Measurements from ENCODE around the gene BAIAP3.

BAIAP3 gene

DNA sequence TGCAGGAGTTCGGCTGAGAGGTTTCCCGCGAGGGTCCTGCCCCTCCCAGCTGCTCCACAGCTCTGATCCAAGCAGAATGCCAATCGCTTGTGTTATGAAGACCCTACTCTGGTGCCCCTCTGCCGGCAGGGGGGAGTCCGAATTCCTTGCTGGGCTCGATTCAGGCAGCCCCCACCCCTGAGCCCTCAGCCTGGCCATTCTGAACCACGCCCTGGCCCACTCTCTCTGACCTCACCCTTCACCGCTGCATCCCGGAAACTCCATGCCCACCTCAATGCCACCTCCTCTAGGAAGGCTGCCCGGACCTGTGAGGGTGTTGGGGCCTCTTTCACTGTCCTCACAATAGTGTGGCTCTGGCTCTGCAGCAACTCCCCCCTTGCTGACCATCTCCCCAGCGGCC is 31.9 kb upstream of the BAIAP3 start:
- Histone ChIP-seq H3K4me1 (ENCODE audit: control insufficient read depth, low read depth, low read length) (no peaks in the 10 kb centered on the region), H3K18ac (ENCODE audit: low read length) (no peak overlapping the region), H3K27ac (ENCODE audit: low read depth, low read length) (no peak overlapping the region), H3K79me2 (ENCODE audit: control insufficient read depth, insufficient read depth, low read length) (no peaks in the 10 kb centered on the region), H3K4ac (ENCODE audit: low read depth, low read length) (no peak overlapping the region), H3K4me2 (ENCODE audit: low read length) (no peak overlapping the region), H3K56ac (ENCODE audit: low read length) (no peak overlapping the region), H3K4me3 (ENCODE audit: low read length) (no peak overlapping the region), H4K8ac (ENCODE audit: low read depth, low read length) (no peak overlapping the region), H3K36me3 (ENCODE audit: control insufficient read depth, insufficient read depth, low read length) (no peaks in the 10 kb centered on the region), H3K9ac (ENCODE audit: low read length) (no peak overlapping the region), H4K5ac (ENCODE audit: low read length) (no peak overlapping the region), H3K23ac (ENCODE audit: low read length) (no peak overlapping the region), H3K27me3 (ENCODE audit: insufficient read depth, low read length, poor library complexity) (no peaks in the 10 kb centered on the region), H2BK15ac (replicated peaks; ENCODE audit: low read depth) (no peak overlapping the region), H2AK5ac (ENCODE audit: low read length) (no peak overlapping the region), H2BK5ac (ENCODE audit: low read length) (no peak overlapping the region), H3K79me1 (ENCODE audit: low read length) (no peaks in the 10 kb centered on the region), H2BK120ac (ENCODE audit: low read depth, low read length) (no peak overlapping the region)
- no CpG with 5 or more reads among the region's 12 CpGs for WGBS (ENCODE audit: extremely low coverage, insufficient coverage, low lambda C conversion rate)
- no peak for DNase-seq

- H3K9ac ChIP-seq (ENCODE audit: low read length): no peak overlapping the region
- H3K23ac ChIP-seq (ENCODE audit: low read length): no peak overlapping the region
- no peak overlapping the region for H3K4me3 ChIP-seq (ENCODE audit: low read length)
- H3K4me1 ChIP-seq (ENCODE audit: control insufficient read depth, low read depth, low read length): no peaks in the 10 kb centered on the region
- no peak overlapping the region for H4K8ac ChIP-seq (ENCODE audit: low read depth, low read length)
- no peak overlapping the region for H3K4ac ChIP-seq (ENCODE audit: low read depth, low read length)
- WGBS (ENCODE audit: extremely low coverage, insufficient coverage, low lambda C conversion rate): no CpG with 5 or more reads among the region's 12 CpGs
- H2BK15ac ChIP-seq (replicated peaks; ENCODE audit: low read depth): no peak overlapping the region
- H2BK120ac ChIP-seq (ENCODE audit: low read depth, low read length): no peak overlapping the region
- no peak overlapping the region for H3K27ac ChIP-seq (ENCODE audit: low read depth, low read length)
- H2BK5ac ChIP-seq (ENCODE audit: low read length): no peak overlapping the region
- H3K27me3 ChIP-seq (ENCODE audit: insufficient read depth, low read length, poor library complexity): no peaks in the 10 kb centered on the region
- no peak overlapping the region for H3K56ac ChIP-seq (ENCODE audit: low read length)
- no peak overlapping the region for H4K5ac ChIP-seq (ENCODE audit: low read length)
- DNase-seq: no peak
- H3K36me3 ChIP-seq (ENCODE audit: control insufficient read depth, insufficient read depth, low read length): no peaks in the 10 kb centered on the region
- H3K18ac ChIP-seq (ENCODE audit: low read length): no peak overlapping the region
- H3K79me2 ChIP-seq (ENCODE audit: control insufficient read depth, insufficient read depth, low read length): peaks cover 11% of the 10 kb centered on the region
- no peak overlapping the region for H2AK5ac ChIP-seq (ENCODE audit: low read length)
- H3K79me1 ChIP-seq (ENCODE audit: low read length): no peaks in the 10 kb centered on the region
- no peak overlapping the region for H3K4me2 ChIP-seq (ENCODE audit: low read length)
Measured at GRCh38 chr16:1305823-1306222, 27.6 kb upstream of the BAIAP3 start.

GRCh38 chr16:1306334-1306733 is 27.1 kb upstream of the BAIAP3 start:
- no CpG with 5 or more reads among the region's 4 CpGs for WGBS (ENCODE audit: extremely low coverage, insufficient coverage, low lambda C conversion rate)
- Histone ChIP-seq H2BK5ac (ENCODE audit: low read length) (no peak overlapping the region), H3K4me3 (ENCODE audit: low read length) (no peak overlapping the region), H3K79me1 (ENCODE audit: low read length) (no peaks in the 10 kb centered on the region), H2BK120ac (ENCODE audit: low read depth, low read length) (no peak overlapping the region), H3K9ac (ENCODE audit: low read length) (no peak overlapping the region), H2BK15ac (replicated peaks; ENCODE audit: low read depth) (no peak overlapping the region), H3K56ac (ENCODE audit: low read length) (no peak overlapping the region), H3K36me3 (ENCODE audit: control insufficient read depth, insufficient read depth, low read length) (no peaks in the 10 kb centered on the region), H3K4me2 (ENCODE audit: low read length) (no peak overlapping the region), H4K8ac (ENCODE audit: low read depth, low read length) (no peak overlapping the region), H3K27ac (ENCODE audit: low read depth, low read length) (no peak overlapping the region), H2AK5ac (ENCODE audit: low read length) (no peak overlapping the region), H3K27me3 (ENCODE audit: insufficient read depth, low read length, poor library complexity) (no peaks in the 10 kb centered on the region), H3K4ac (ENCODE audit: low read depth, low read length) (no peak overlapping the region), H3K4me1 (ENCODE audit: control insufficient read depth, low read depth, low read length) (peaks cover 3% of the 10 kb centered on the region), H3K79me2 (ENCODE audit: control insufficient read depth, insufficient read depth, low read length) (peaks cover 16% of the 10 kb centered on the region), H4K5ac (ENCODE audit: low read length) (no peak overlapping the region), H3K18ac (ENCODE audit: low read length) (no peak overlapping the region), H3K23ac (ENCODE audit: low read length) (no peak overlapping the region)
- no peak for DNase-seq

DNA sequence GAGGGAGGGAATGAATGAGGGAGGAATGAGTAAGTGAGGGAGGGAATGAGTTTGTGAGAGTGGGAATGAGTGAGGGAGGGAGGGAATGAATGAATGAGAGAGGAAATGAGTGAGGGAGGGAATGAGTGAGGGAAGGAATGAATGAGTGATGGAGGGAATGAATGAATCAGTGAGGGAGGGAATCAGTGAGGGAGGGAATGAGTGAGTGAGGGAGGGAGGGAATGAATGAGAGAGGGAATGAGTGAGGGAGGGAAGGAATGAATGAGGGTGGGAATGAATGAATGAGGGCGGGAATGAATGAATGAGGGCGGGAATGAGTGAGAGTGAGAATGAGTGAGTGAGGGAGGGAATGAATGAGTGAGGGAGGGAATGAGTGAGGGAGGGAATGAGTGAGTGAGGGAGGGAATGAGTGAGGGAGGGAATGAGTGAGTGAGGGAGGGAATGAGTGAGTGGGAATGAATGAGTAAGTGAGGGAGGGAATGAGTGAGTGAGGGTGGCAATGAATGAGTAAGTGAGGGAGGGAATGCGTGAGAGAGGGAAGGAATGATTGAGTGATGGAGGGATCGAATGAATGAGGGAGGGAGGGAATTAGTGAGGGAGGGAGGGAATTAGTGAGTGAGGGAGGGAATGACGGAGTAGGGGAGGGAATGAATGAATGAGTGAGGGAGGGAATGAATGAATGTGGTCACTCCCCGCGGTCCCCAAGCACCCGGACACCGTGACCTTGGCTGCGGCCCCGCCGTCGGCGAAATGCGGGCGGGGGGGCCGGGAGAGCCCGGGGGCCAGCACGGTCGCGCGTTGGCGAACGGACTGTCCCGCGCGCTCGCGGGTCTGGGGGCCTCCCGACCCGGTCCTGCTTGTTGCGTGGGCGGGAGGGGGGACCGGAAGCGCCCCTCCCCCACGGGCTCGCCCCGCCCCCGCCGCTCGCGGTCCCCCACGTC is 25.1 kb upstream of the BAIAP3 start:
- Histone ChIP-seq H3K23ac (ENCODE audit: low read length) (no peak overlapping the region), H3K4me1 (ENCODE audit: control insufficient read depth, low read depth, low read length) (peaks cover 6% of the 10 kb centered on the region), H3K79me2 (ENCODE audit: control insufficient read depth, insufficient read depth, low read length) (peaks cover 35% of the 10 kb centered on the region), H3K4ac (ENCODE audit: low read depth, low read length) (peak overlapping the region; percentile 11), H3K56ac (ENCODE audit: low read length) (peak overlapping the region; percentile 84), H3K4me2 (ENCODE audit: low read length) (peak overlapping the region; percentile 25), H4K5ac (ENCODE audit: low read length) (no peak overlapping the region), H3K18ac (ENCODE audit: low read length) (peak overlapping the region; percentile 88), H2AK5ac (ENCODE audit: low read length) (no peak overlapping the region), H3K36me3 (ENCODE audit: control insufficient read depth, insufficient read depth, low read length) (no peaks in the 10 kb centered on the region), H3K79me1 (ENCODE audit: low read length) (no peaks in the 10 kb centered on the region), H3K4me3 (ENCODE audit: low read length) (peak overlapping the region; percentile 43), H4K8ac (ENCODE audit: low read depth, low read length) (peak overlapping the region; percentile 68), H3K9ac (ENCODE audit: low read length) (peak overlapping the region; percentile 71), H2BK15ac (replicated peaks; ENCODE audit: low read depth) (no peak overlapping the region), H3K27me3 (ENCODE audit: insufficient read depth, low read length, poor library complexity) (no peaks in the 10 kb centered on the region), H2BK5ac (ENCODE audit: low read length) (no peak overlapping the region), H3K27ac (ENCODE audit: low read depth, low read length) (no peak overlapping the region), H2BK120ac (ENCODE audit: low read depth, low read length) (no peak overlapping the region)
- 99% methylated on average over 4 of the region's 43 CpGs for WGBS (ENCODE audit: extremely low coverage, insufficient coverage, low lambda C conversion rate)
- DNase-seq: peak; percentile 94

- Histone ChIP-seq H3K9ac (ENCODE audit: low read length) (peak within 1 kb of the TSS; percentile 99), H3K4me3 (ENCODE audit: low read length) (peak within 1 kb of the TSS; percentile 90), H3K79me2 (ENCODE audit: control insufficient read depth, insufficient read depth, low read length) (peaks cover 44% of the 10 kb centered on the region), H4K8ac (ENCODE audit: low read depth, low read length) (peak within 1 kb of the TSS; percentile 68), H3K4me1 (ENCODE audit: control insufficient read depth, low read depth, low read length) (peaks cover 6% of the 10 kb centered on the region), H3K36me3 (ENCODE audit: control insufficient read depth, insufficient read depth, low read length) (no peaks in the 10 kb centered on the region), H3K79me1 (ENCODE audit: low read length) (peaks cover 4% of the 10 kb centered on the region), H2BK15ac (replicated peaks; ENCODE audit: low read depth) (no peak within 1 kb of the TSS), H4K5ac (ENCODE audit: low read length) (no peak within 1 kb of the TSS), H3K27ac (ENCODE audit: low read depth, low read length) (peak within 1 kb of the TSS; percentile 98), H3K18ac (ENCODE audit: low read length) (peak within 1 kb of the TSS; percentile 91), H2BK120ac (ENCODE audit: low read depth, low read length) (no peak within 1 kb of the TSS), H3K27me3 (ENCODE audit: insufficient read depth, low read length, poor library complexity) (no peaks in the 10 kb centered on the region), H3K56ac (ENCODE audit: low read length) (peak within 1 kb of the TSS; percentile 98), H2BK5ac (ENCODE audit: low read length) (peak within 1 kb of the TSS; percentile 99), H2AK5ac (ENCODE audit: low read length) (no peak within 1 kb of the TSS), H3K4ac (ENCODE audit: low read depth, low read length) (peak within 1 kb of the TSS; percentile 92), H3K4me2 (ENCODE audit: low read length) (peak within 1 kb of the TSS; percentile 98), H3K23ac (ENCODE audit: low read length) (peak within 1 kb of the TSS; percentile 89)
- DNase-seq: peak; percentile 99
- no CpG with 5 or more reads among the region's 117 CpGs for WGBS (ENCODE audit: extremely low coverage, insufficient coverage, low lambda C conversion rate)
Measured at GRCh38 chr16:1308977-1309885, 24.2 kb upstream of the BAIAP3 start, which contains the start of gene UBE2I. TSS of gene UBE2I (plus strand) at chr16:1309636. CDS start at chr16:1314031, 4,395 bp downstream.

All from mesendoderm (in vitro differentiated cells).